Thyroid gland (tissue), 4 donors: ENCODE measurements around the gene KIAA1671. TPM values are rescaled to one million over a fixed set of nuclear protein-coding genes. Genes with fewer than 3 reads are reported as not detected.

Experiments used
- DNase-seq, 2 donors: peaks; one replicate each; pipeline ENCODE4 v3.0.0-alpha.2; 2019
- H3K27ac ChIP-seq, 3 donors: fragments of 200-600 bp; sonication (generic); 1 replicate in 2 of 3; 2 replicates in 1 of 3; pipeline ENCODE4 v1.5.1; 2016 to 2019; ENCODE audit warnings: mild to moderate bottlenecking in 1 of 3, moderate library complexity in 1 of 3
- H3K27me3 ChIP-seq: fragments of 200-600 bp; sonication (generic); one replicate; pipeline ENCODE4 v1.5.1; 2019
- H3K36me3 ChIP-seq, 2 donors: fragments of 200-600 bp; sonication (generic); one replicate each; pipeline ENCODE4 v1.5.1; 2016 to 2019
- H3K4me1 ChIP-seq, 2 donors: fragments of 200-600 bp; sonication (generic); one replicate each; pipeline ENCODE4 v1.5.1; 2017 to 2019
- H3K4me3 ChIP-seq, 3 donors: fragments of 200-600 bp; sonication (generic); replicated peaks in 1 of 3; 1 replicate in 2 of 3; 2 replicates in 1 of 3; pipeline ENCODE4 v1.5.1; 2016; ENCODE audit warnings: mild to moderate bottlenecking in 1 of 3
- H3K9me3 ChIP-seq: fragments of 200-600 bp; sonication (generic); one replicate; pipeline ENCODE4 v1.5.1; 2017
- CTCF ChIP-seq, 6 experiments: fragments of 200-600 bp in 3 of 6; fragments of 450-650 bp in 3 of 6; sonication (generic) in 3 of 6; IDR thresholded peaks; one replicate each; pipeline ENCODE4 v1.5.1; 2016 to 2019; ENCODE audit warnings: antibody characterized with exemption in 6 of 6, mild to moderate bottlenecking in 2 of 6, inconsistent platforms in 1 of 6, moderate library complexity in 1 of 6
- POLR2A ChIP-seq, 2 donors: fragments of 450-650 bp; IDR thresholded peaks; one replicate each; pipeline ENCODE4 v1.6.1; 2017; ENCODE audit warnings: antibody characterized with exemption in 2 of 2, mild to moderate bottlenecking in 2 of 2, moderate library complexity in 1 of 2
- WGBS, 2 donors: methylation state at CpG; one replicate each; pipeline ENCODE4 v1.1.5; 2017; 5-methylcytosine and 5-hydroxymethylcytosine counted together
- intact Hi-C: fragments of 100-400 bp; cut with DNase I; formaldehyde crosslinking; loops from one replicate; pipeline ENCODE4 v1.15.1; 2023
- total RNA-seq, 4 donors: library from RNA; depleted of rRNA; stranded (reverse); fragments of >200 nt; gene quantifications; one replicate each; pipeline ENCODE4 v1.2.3, GENCODE V29; 2016

Gene KIAA1671
- total RNA-seq, 4 donors from 2014 or later: 63.2 to 111 (median 79.7) TPM

- DNase-seq: no peak
- H3K4me3 ChIP-seq: no peak overlapping the region
- no peaks in the 10 kb centered on the region for H3K9me3 ChIP-seq
- WGBS, 2 donors: 70 to 75% methylated on average over 2 of the region's 2 CpGs
- no peak for TF ChIP-seq POLR2A (IDR thresholded peaks at IDR 0.05)
- TF ChIP-seq CTCF (IDR thresholded peaks at IDR 0.05): no peak
- intact Hi-C loops: no loop called here
- H3K4me1 ChIP-seq: peaks cover 47 to 82% of the 10 kb centered on the region in 2 donors
- H3K27ac ChIP-seq: peak overlapping the region; percentile 70 to 89 (median 88)
- no peaks in the 10 kb centered on the region for H3K36me3 ChIP-seq
- no peaks in the 10 kb centered on the region for H3K27me3 ChIP-seq
Measured at GRCh38 chr22:24989135-24989534, 36.6 kb downstream of the KIAA1671 start.

- DNase-seq: peak; percentile 55 to 56
- no peak overlapping the region for H3K4me3 ChIP-seq
- 9 to 10% methylated on average over 5 of the region's 5 CpGs for WGBS, 2 donors
- intact Hi-C loops: no loop called here
- H3K4me1 ChIP-seq: peaks cover 51 to 82% of the 10 kb centered on the region in 2 donors
- TF ChIP-seq CTCF (IDR thresholded peaks at IDR 0.05): no peak
- TF ChIP-seq POLR2A (IDR thresholded peaks at IDR 0.05): no peak
- H3K27ac ChIP-seq: peak overlapping the region; percentile 70 to 89 (median 88)
- no peaks in the 10 kb centered on the region for H3K9me3 ChIP-seq
- no peaks in the 10 kb centered on the region for H3K27me3 ChIP-seq
- H3K36me3 ChIP-seq: no peaks in the 10 kb centered on the region
Measured at GRCh38 chr22:24989541-24989951, 37.0 kb downstream of the KIAA1671 start.

DNA sequence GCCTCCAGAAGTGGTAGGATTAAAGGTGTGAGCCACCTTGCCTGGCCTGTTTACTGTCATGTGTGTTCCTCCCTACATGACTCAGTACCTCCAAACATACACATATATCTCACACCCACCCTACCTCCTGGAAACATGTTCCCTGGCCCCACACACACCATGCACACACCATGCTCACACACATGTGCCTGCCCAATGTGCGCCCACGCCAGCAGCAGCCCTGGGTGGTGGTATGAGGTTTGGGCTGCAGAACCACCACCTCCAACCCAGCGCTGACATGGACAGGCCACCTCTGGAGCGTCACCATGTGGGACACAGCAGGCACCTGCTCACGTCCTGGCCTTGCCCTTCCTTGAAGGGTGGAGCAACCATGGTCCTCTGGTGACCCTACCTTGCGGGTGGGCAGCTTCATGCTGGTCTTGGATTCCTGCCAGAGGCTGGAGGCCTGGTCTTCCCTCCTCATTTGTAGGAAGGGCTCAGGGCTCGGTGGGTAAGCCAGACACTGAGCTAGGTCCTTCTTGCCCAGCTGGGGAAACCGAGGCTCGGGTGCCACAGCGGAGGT is 37.9 kb downstream of the KIAA1671 start:
- intact Hi-C loops: no loop called here
- no peaks in the 10 kb centered on the region for H3K9me3 ChIP-seq
- H3K4me3 ChIP-seq: no peak overlapping the region
- peak overlapping the region; percentile 70 to 89 (median 88) for H3K27ac ChIP-seq
- no peaks in the 10 kb centered on the region for H3K36me3 ChIP-seq
- TF ChIP-seq POLR2A (IDR thresholded peaks at IDR 0.05) (no peak), CTCF (IDR thresholded peaks at IDR 0.05) (no peak)
- 89 to 97% methylated on average over 10 of the region's 10 CpGs for WGBS, 2 donors
- peaks cover 45 to 78% of the 10 kb centered on the region in 2 donors for H3K4me1 ChIP-seq
- DNase-seq: no peak
- no peaks in the 10 kb centered on the region for H3K27me3 ChIP-seq

- Histone ChIP-seq H3K4me1 (peaks cover 54 to 76% of the 10 kb centered on the region in 2 donors), H3K9me3 (no peaks in the 10 kb centered on the region), H3K4me3 (no peak overlapping the region), H3K27ac (no peak overlapping the region), H3K27me3 (no peaks in the 10 kb centered on the region), H3K36me3 (no peaks in the 10 kb centered on the region)
- DNase-seq: no peak
- 78 to 86% methylated on average over 7 of the region's 7 CpGs for WGBS, 2 donors
- intact Hi-C loops: no loop called here
- no peak for TF ChIP-seq POLR2A (IDR thresholded peaks at IDR 0.05)
- TF ChIP-seq CTCF (IDR thresholded peaks at IDR 0.05): no peak
Measured at GRCh38 chr22:24992946-24993345, 40.4 kb downstream of the KIAA1671 start.

- H3K4me3 ChIP-seq: no peak overlapping the region
- H3K9me3 ChIP-seq: no peaks in the 10 kb centered on the region
- peak in 1 of 6 experiments; percentile 20 for TF ChIP-seq CTCF (IDR thresholded peaks at IDR 0.05)
- TF ChIP-seq POLR2A (IDR thresholded peaks at IDR 0.05): no peak
- intact Hi-C loops: no loop called here
- peaks cover 45 to 64% of the 10 kb centered on the region in 2 donors for H3K4me1 ChIP-seq
- H3K27ac ChIP-seq: peak overlapping the region in 1 of 3 donors; percentile 10
- DNase-seq: peak; percentile 46 to 48
- no peaks in the 10 kb centered on the region for H3K27me3 ChIP-seq
- WGBS, 2 donors: 61 to 83% methylated on average over 7 of the region's 7 CpGs
- no peaks in the 10 kb centered on the region for H3K36me3 ChIP-seq
Measured at GRCh38 chr22:24994070-24994763, 41.7 kb downstream of the KIAA1671 start.
